PFSK-1 (cell line): ENCODE data around the gene KIRREL3.

ENCODE experiments used
- POLR2AphosphoS5 ChIP-seq: IDR thresholded peaks from 2 replicates; pipeline ENCODE4 v1.6.1; 2012; ENCODE audit warnings: low read depth, mild to moderate bottlenecking, control low read depth, low read length, moderate library complexity
- REST ChIP-seq, 2 experiments: IDR thresholded peaks; 2 replicates each; pipeline versions ENCODE4 v1.6.1 to v1.8.0; 2011 to 2012; ENCODE audit warnings: low read depth in 2 of 2, low read length in 2 of 2, control low read depth in 1 of 2, inconsistent platforms in 1 of 2, mild to moderate bottlenecking in 1 of 2, moderate library complexity in 1 of 2; ENCODE audit not compliant: insufficient read depth in 1 of 2
- SIN3A ChIP-seq: IDR thresholded peaks from 2 replicates; pipeline ENCODE4 v1.6.1; 2012; ENCODE audit warnings: mild to moderate bottlenecking, low read length, moderate library complexity, borderline replicate concordance; ENCODE audit not compliant: insufficient read depth
- TAF1 ChIP-seq: IDR thresholded peaks from 2 replicates; pipeline ENCODE4 v1.6.1; 2012; ENCODE audit warnings: low read length, control low read depth, borderline replicate concordance; ENCODE audit not compliant: insufficient read depth

- TF ChIP-seq POLR2AphosphoS5 (no peak), TAF1 (no peak), REST (IDR thresholded peaks at IDR 0.05; ENCODE audit: insufficient read depth in 1 of 2, low read depth in 2 of 2, low read length in 2 of 2) (no peak), SIN3A (no peak)
These were observed 535.8 kb downstream of the KIRREL3 start for GRCh38 chr11:126464796-126465195.
